Activated CD4-positive, alpha-beta T cell treated with anti-CD3 and anti-CD28 coated beads, Interleukin-2, amount 10 ng/mL, durations not matched to agents 7 days and 5 days (primary cell): Measurements from ENCODE around the gene EGR4. TPM values are rescaled to one million over a fixed set of nuclear protein-coding genes. Genes with fewer than 3 reads are reported as not detected.

ENCODE experiments used
- CTCF ChIA-PET: fragments of 350-600 bp; sonication (Branson Sonifier 250); formaldehyde crosslinking; loops from one replicate; lab custom pipeline; 2021; ENCODE audit warnings: antibody characterized with exemption; lab: Charles Lee
- POLR2A ChIA-PET: fragments of 350-600 bp; sonication (Branson Sonifier 250); formaldehyde crosslinking; loops from one replicate; lab custom pipeline; 2021; ENCODE audit warnings: antibody characterized with exemption; lab: Charles Lee
- DNase-seq: peaks from one replicate; pipeline ENCODE4 v3.0.0-alpha.2; 2020
- H3K27ac Mint-ChIP-seq: one replicate; pipeline ENCODE4 v1.8.0; 2021; ENCODE audit warnings: mild to moderate bottlenecking, moderate library complexity, mixed read lengths
- H3K27me3 Mint-ChIP-seq: one replicate; pipeline ENCODE4 v1.8.0; 2021; ENCODE audit warnings: mixed read lengths
- H3K36me3 Mint-ChIP-seq: one replicate; pipeline ENCODE4 v1.8.0; 2021; ENCODE audit warnings: low read depth, mixed read lengths
- H3K4me1 Mint-ChIP-seq: one replicate; pipeline ENCODE4 v1.8.0; 2021; ENCODE audit warnings: mixed read lengths
- H3K4me3 Mint-ChIP-seq: one replicate; pipeline ENCODE4 v1.8.0; 2021; ENCODE audit warnings: mild to moderate bottlenecking, moderate library complexity, mixed read lengths
- H3K9me3 Mint-ChIP-seq: one replicate; pipeline ENCODE4 v1.8.0; 2021; ENCODE audit warnings: mixed read lengths
- total RNA-seq, 2 experiments: library from RNA; stranded (reverse); gene quantifications; one replicate each; pipeline ENCODE4 v1.2.3, GENCODE V29; 2021

The EGR4 gene
- total RNA-seq, 2 experiments from 2014 or later: not detected

DNA sequence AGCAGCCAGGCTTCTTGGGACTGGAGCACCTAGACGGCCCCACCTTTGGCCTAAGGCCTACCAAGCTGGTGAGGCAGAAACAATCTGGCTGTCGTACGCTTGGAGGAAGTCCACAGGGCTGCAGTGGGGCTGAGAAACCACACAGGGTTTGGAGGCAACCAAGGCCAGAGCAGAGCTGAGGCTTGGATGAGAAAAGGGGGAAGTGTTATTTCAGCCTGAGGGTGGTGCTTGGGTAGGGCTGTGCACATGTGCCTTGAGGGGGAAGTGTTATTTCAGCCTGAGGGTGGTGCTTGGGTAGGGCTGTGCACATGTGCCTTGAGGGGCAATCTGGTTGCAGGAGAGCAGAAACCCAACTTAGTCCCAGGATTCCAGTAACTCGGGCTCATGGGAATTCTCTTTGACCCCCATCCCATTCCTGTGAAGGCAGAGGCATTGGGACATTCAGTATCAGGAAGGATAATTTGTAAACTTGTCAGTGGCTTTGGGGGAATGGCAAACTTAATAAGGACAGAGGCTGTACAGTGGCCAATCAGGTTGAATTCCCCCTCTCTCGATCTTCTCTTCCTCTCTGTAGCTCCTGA, 8.1 kb downstream of the EGR4 start:
- CTCF ChIA-PET: interaction anchor here (1.3 kb wide), 1 partner anchor 17 kb away, joined by 4 read pairs; no protein-coding TSS in a partner anchor
- DNase-seq: no peak

DNA sequence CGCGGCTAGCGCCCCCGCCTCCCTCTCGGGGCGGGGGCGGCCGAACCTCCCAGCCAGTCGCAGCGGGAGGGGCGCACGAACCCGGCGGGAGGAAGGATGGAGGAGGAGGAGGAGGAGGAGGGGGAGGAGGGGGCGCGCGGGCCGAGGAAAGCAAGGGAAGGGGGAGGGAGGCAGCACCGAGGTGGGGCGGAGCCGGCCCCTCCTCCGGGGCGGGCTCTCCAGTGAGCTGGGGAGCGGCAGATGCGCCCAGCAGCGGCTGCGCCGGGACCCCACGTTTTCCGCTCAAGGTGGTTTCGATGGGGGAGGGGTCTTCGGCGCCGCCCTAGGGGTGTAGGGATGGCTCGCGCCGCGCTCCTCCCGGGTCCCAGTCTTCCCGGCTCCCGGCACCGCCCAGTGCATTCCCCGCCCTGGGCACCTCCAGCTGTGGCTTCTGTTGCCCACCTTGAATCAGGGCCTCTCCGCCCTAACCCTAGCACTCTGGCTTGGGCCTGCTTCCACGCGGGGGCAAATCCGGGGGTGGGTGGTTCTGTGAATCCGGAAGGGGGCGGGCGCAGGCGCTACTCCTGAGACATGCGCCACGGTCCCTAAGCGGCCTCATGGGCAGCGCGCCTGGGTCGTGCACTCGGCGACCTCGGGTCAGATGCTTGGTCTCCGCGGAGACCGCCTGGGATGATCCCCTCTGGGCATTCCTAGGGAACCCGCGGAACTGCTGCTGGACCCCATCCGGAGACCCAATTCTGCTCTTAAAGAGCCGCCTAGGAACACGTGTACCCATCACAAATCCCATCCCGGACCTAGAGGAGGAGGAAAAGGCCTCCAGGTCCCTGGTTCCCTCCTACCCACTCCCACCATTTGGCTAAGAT, 8.8 kb downstream of the EGR4 start, which contains the start of gene FBXO41:
TSS of gene FBXO41 (minus strand) at position 183 of the 863 bp plus-strand sequence. CDS start 14,848 bp downstream, outside the sequence.
- DNase-seq: peak; percentile 79
- POLR2A ChIA-PET: no interaction called here
- H3K27ac Mint-ChIP-seq: peak within 1 kb of the TSS; percentile 85

More for the DNA sequence above, 8.1 kb downstream of the EGR4 start:
- peak overlapping the region; percentile 58 for H3K4me3 Mint-ChIP-seq
- no peaks in the 10 kb centered on the region for H3K9me3 Mint-ChIP-seq
- peaks cover 31% of the 10 kb centered on the region for H3K27me3 Mint-ChIP-seq
- H3K4me1 Mint-ChIP-seq: peaks cover 20% of the 10 kb centered on the region
- H3K27ac Mint-ChIP-seq: no peak overlapping the region
- no peaks in the 10 kb centered on the region for H3K36me3 Mint-ChIP-seq
- POLR2A ChIA-PET: no interaction called here

DNA sequence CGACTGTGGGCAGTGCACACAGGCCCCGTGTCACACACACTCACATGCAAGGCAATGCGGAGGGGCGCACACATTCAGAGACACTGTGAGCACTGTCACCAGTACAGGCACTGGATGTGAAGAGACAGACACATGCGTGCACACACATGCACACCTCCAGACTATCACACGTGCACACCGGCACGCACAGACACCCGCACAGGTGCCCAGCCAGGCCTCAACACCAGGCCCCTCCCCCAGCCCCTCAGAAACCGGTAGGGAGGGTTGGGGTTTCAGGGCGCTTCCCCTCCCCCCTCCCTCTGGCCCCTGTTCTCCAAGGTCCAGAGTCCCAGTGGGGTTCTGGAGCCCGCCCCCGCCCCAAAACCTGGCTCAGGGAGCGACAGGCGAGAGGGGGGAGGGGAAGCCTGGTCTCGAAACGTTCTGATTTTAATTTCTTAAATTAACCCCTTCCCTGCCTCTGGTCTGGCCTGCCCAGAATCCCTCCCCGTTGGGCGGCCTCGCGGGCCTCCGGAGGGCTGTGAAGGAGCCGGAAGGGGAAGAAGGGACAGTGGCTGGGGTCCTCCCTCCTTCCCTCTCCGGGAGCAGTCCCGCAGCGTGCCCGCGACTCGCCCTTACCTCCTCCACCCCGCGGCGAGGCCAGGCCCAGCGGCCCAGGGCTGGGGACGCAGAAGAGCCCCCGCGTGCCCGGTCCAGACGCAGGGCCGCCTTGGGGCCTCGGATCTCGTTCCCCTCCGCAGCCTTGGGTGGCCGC, 9.6 kb downstream of the EGR4 start:
- H3K27me3 Mint-ChIP-seq: peaks cover 16% of the 10 kb centered on the region
- peak overlapping the region; percentile 85 for H3K27ac Mint-ChIP-seq
- peaks cover 20% of the 10 kb centered on the region for H3K4me1 Mint-ChIP-seq
- peaks cover 1% of the 10 kb centered on the region for H3K36me3 Mint-ChIP-seq
- DNase-seq: peak; percentile 30
- H3K4me3 Mint-ChIP-seq: peak overlapping the region; percentile 80
- H3K9me3 Mint-ChIP-seq: no peaks in the 10 kb centered on the region
- ChIA-PET CTCF (interaction anchor here (0.5 kb wide), 1 partner anchor 1150 kb away, joined by 3 read pairs; no protein-coding TSS in a partner anchor), POLR2A (no interaction called here)

More for the DNA sequence above, 8.8 kb downstream of the EGR4 start, which contains the start of gene FBXO41:
- Mint-ChIP-seq H3K4me3 (peak within 1 kb of the TSS; percentile 80), H3K27me3 (peaks cover 24% of the 10 kb centered on the region), H3K36me3 (no peaks in the 10 kb centered on the region), H3K4me1 (peaks cover 20% of the 10 kb centered on the region), H3K9me3 (no peaks in the 10 kb centered on the region)
- CTCF ChIA-PET: interaction anchor here (0.5 to 1.3 kb wide), 2 partner anchors 16 to 1149 kb away, joined by 3 to 4 read pairs; no protein-coding TSS in a partner anchor

DNA sequence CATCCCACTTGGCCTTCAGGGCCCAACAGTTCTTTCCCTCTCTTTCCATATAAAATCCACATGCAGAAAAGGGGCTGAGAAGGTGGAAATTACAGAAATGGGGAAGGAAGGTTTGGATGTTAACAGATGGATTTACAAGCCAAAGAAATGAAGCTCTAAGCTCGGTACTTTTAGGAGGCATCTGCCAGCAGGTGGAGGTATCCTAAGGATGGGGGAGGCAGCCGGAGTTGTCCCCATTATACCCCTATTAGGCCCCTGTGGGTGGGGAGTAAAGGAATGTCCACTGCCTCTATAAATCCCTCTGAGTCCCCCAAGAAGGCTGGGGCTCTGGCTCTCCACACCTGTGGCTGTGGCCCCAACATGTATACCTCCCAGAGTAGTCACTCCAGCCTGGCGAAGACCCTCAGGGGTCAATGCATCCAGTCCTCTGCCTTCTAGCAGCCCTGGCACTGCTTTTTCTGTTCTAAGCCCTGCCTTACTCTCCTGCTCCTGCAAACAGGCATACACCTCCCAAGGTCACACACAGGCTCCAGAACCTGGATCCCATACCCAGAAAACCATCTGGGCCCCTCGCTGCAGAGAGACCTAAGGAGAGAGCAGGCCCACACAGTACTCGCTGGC, 10.3 kb downstream of the EGR4 start:
- Mint-ChIP-seq H3K27me3 (peaks cover 9% of the 10 kb centered on the region), H3K27ac (peak overlapping the region; percentile 85), H3K4me3 (peak overlapping the region; percentile 80), H3K36me3 (peaks cover 1% of the 10 kb centered on the region), H3K4me1 (peaks cover 20% of the 10 kb centered on the region), H3K9me3 (no peaks in the 10 kb centered on the region)
- ChIA-PET POLR2A (no interaction called here), CTCF (interaction anchor here (0.7 kb wide), 1 partner anchor 20 kb away, joined by 6 read pairs; no protein-coding TSS in a partner anchor)
- no peak for DNase-seq

DNA sequence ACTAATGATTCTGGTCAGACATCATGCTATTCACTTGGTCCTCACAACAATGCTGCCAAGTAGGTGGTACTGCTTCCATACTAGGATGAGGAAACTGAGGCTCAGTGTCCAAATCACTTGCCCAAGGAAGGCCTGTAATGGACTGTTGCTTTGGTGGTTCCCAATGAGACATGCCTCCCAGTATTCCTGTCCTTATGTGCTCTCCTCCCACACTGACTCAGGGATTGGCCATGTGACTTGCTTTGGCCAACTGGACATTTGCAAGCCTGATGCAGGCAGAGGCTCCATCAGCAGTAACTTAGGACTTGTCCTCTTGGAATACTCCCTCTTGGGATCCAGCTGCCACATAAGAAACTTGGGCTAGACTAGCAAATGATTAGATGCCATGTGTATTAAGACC, 12.1 kb downstream of the EGR4 start:
- Mint-ChIP-seq H3K4me3 (no peak overlapping the region), H3K36me3 (peaks cover 3% of the 10 kb centered on the region)
- POLR2A ChIA-PET: no interaction called here

DNA sequence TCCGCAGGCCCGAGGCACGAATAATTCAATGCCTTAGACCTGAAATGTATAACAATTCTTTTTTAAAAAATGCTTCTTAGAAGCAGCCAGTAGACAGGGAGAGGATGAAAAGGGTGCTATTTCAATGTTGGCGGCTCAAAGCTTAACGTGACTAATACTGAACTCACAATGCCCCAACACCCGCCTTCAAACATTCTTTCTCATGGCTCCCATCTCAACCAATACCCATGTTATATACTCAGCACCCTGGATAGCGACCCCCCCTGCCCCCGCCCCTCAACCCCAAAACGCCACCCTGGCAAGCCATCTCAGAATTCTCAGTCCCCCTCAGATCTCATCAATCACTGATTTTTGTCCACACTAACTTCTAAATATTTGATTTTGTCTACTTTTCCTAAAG, 13.5 kb downstream of the EGR4 start:
- Mint-ChIP-seq H3K4me3 (no peak overlapping the region), H3K4me1 (peaks cover 11% of the 10 kb centered on the region), H3K36me3 (peaks cover 3% of the 10 kb centered on the region), H3K9me3 (no peaks in the 10 kb centered on the region), H3K27ac (no peak overlapping the region), H3K27me3 (no peaks in the 10 kb centered on the region)
- CTCF ChIA-PET: interaction anchor here (0.6 to 2.2 kb wide), 2 partner anchors 10 to 381 kb away, joined by 4 to 12 read pairs; no protein-coding TSS in a partner anchor
- POLR2A ChIA-PET: no interaction called here
- DNase-seq: no peak

More for the DNA sequence above, 12.1 kb downstream of the EGR4 start:
- H3K9me3 Mint-ChIP-seq: no peaks in the 10 kb centered on the region
- peaks cover 20% of the 10 kb centered on the region for H3K4me1 Mint-ChIP-seq
- CTCF ChIA-PET: no interaction called here
- H3K27ac Mint-ChIP-seq: no peak overlapping the region
- H3K27me3 Mint-ChIP-seq: no peaks in the 10 kb centered on the region
- no peak for DNase-seq

DNA sequence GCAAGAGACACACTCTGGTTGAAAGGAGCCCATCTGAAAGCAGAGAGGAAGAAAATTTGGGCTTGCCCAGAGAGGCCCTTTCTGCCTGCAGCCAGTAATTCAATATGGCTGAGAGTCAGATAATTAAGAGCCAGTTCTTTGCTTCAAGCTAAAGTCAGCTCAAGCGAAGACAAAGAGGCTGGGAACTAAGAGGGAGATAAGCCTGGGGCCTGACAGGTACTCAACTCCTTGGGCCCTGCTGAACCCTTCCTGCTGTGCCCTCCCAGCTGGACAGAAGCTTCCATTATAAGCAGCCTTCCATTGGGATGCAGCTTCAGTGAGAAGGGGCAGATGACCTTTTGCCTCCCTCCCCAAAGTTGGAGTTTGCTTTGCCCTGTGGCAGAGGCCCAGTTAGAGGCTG, 21.1 kb downstream of the EGR4 start:
- peaks cover 16% of the 10 kb centered on the region for H3K4me1 Mint-ChIP-seq
- ChIA-PET POLR2A (no interaction called here), CTCF (interaction anchor here (2.3 kb wide), 1 partner anchor 10 kb away, joined by 5 read pairs; no protein-coding TSS in a partner anchor)
- no peaks in the 10 kb centered on the region for H3K27me3 Mint-ChIP-seq
- H3K27ac Mint-ChIP-seq: no peak overlapping the region
- no peak for DNase-seq
- H3K36me3 Mint-ChIP-seq: peaks cover 13% of the 10 kb centered on the region
- no peak overlapping the region for H3K4me3 Mint-ChIP-seq
- H3K9me3 Mint-ChIP-seq: no peaks in the 10 kb centered on the region

DNA sequence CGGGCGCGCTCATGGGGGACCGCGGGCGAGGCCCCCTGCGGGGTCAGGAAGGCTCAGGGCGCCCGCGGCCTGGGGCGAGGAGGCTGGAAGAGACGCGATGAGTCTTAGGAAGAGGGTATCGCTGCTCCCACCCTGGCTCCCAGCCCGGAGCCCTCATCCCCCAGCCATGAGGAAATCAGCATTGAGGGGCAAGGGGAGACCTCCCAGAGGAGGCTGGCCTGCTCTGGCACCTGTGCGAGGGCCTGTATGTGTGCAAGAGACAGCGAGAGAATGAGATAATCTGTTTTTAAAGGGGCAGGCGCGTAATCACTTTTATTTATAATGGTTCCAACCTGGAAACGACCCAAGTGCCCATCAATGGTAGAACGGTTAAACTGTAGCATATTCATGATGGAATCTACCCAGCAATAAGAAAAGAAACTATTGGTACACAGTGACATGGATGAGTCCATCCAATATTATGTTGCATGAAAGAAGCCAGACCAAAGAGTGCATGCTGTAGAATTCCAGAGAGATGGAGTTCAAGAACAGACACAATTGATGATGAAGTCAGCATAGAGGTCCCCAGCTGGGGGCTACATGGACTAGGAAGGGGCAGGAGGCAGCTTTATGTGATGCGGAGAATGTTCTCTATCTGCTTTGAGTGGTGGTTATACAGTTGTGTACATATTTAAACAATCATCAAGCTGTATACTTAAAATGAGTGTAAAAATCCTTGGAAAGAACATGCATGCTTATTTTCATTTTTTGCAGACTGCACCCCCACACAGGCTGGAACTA, 23.5 kb downstream of the EGR4 start:
- H3K9me3 Mint-ChIP-seq: no peaks in the 10 kb centered on the region
- H3K27me3 Mint-ChIP-seq: no peaks in the 10 kb centered on the region
- H3K4me1 Mint-ChIP-seq: peaks cover 22% of the 10 kb centered on the region
- H3K4me3 Mint-ChIP-seq: peak overlapping the region; percentile 62
- DNase-seq: no peak
- CTCF ChIA-PET: interaction anchor here (1.3 kb wide), 1 partner anchor 20 kb away, joined by 3 read pairs; no protein-coding TSS in a partner anchor
- peak overlapping the region; percentile 50 for H3K27ac Mint-ChIP-seq
- POLR2A ChIA-PET: no interaction called here
- peaks cover 15% of the 10 kb centered on the region for H3K36me3 Mint-ChIP-seq

DNA sequence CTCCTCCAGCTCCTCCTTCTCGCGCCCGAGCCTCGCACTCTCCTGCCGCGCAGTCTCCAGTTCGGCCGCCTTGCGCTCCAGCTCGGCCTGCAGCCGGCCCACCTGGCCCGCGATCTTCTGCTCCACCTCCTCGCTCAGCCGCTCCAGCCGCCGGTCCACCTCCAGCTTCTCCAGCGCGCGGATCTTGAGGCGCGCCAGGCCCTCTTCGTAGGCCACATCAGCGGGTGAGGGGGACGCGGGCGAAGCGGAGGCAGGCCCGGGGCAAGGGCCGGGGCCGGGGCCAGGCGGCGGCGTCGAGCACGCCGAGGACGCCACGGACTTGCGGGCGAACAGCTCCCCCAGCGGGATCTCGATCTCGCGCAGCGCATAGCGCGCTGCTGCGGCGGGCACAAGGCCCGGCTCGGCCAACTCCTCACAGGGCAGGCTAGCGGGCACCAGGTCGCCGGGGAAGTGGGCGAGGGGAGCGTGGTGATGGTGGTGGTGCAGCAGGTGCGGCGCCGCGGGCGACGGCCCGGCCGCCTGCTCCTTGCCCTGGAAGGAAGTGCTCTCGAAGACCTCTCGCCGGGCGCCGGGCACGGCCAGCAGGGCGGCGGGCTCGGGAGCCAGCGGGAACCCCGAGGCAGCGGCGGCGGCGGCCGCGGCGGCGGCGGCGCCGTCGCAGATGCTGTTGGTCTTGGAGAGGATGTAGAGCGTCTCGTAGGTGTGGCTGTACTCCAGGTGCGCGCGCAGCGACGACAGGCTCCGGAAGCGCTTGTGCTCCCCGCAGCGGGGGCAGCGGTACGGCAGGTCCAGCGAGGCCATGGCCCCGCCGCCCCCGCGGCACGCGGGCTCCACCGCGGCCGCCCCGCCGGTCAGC, 24.3 kb downstream of the EGR4 start:
- Mint-ChIP-seq H3K4me3 (peak overlapping the region; percentile 23), H3K36me3 (peaks cover 15% of the 10 kb centered on the region), H3K27ac (no peak overlapping the region), H3K4me1 (peaks cover 22% of the 10 kb centered on the region), H3K9me3 (no peaks in the 10 kb centered on the region), H3K27me3 (no peaks in the 10 kb centered on the region)
- ChIA-PET CTCF (interaction anchor here (0.9 to 1.7 kb wide), 2 partner anchors 12 to 16 kb away, joined by 4 read pairs; partner anchors contain the start of gene FBXO41), POLR2A (no interaction called here)
- DNase-seq: peak; percentile 83

DNA sequence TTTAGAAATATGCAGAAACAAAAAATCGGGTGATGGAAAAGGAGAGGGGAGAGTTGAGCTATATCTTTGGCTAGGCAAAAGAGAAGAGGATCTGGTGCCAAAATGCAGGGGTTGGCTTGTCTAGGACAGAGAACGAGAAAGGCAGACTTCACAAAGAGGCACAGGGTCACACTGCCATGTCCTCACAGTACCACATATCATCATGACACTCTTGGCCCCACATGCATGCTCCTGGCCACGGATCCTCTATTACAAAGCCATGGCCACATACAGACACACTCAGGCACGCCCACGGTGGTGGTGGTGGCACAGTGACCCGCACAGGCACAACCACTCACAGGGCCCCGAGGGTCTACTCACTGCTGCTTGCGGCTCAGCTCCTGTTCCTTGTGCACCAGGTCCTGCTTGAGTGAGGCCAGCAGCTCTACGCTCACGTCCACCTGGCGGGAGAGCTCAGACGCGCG, 24.9 kb downstream of the EGR4 start:
- CTCF ChIA-PET: interaction anchor here (0.9 to 1.7 kb wide), 2 partner anchors 12 to 17 kb away, joined by 4 read pairs; partner anchors contain the start of gene FBXO41

More for the DNA sequence above, 24.9 kb downstream of the EGR4 start:
- peaks cover 15% of the 10 kb centered on the region for H3K36me3 Mint-ChIP-seq
- no peak overlapping the region for H3K27ac Mint-ChIP-seq
- H3K9me3 Mint-ChIP-seq: no peaks in the 10 kb centered on the region
- peaks cover 22% of the 10 kb centered on the region for H3K4me1 Mint-ChIP-seq
- POLR2A ChIA-PET: no interaction called here
- H3K4me3 Mint-ChIP-seq: peak overlapping the region; percentile 14
- no peak for DNase-seq
- no peaks in the 10 kb centered on the region for H3K27me3 Mint-ChIP-seq
